HL-60/S4 treated with phorbol 12-myristate 13-acetate at 8.2 ng/mL for 4 days and 3 days (cell line): ENCODE measurements around the gene C1orf21.

Experiments used
- in situ Hi-C: fragments of 300-500 bp; cut with MboI; formaldehyde crosslinking; loops from 2 replicates; pipeline ENCODE4 v1.15.0; 2022; ENCODE audit warnings: low sequenced_read_pairs

Gene C1orf21

DNA sequence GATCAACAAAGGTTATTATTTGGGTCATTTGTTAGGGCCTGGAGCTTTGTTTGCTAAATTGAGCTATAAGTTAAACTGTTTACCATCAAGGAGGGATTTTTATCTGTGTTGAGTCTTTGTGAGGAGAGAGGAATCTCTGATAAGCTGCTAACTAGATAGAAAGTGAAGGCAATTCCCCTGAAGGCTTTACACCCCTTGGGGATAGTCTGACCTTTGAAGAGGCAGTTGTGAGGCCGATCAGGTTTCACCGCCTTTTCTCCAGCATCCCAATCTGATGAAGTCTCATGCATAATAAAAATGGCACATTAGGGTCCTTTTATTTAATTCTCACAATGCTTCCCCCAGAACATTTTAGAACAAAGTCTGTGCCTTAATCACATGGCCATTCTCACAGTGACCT lies 21.8 kb downstream of the C1orf21 start:
- in situ Hi-C loops = no loop called here

DNA sequence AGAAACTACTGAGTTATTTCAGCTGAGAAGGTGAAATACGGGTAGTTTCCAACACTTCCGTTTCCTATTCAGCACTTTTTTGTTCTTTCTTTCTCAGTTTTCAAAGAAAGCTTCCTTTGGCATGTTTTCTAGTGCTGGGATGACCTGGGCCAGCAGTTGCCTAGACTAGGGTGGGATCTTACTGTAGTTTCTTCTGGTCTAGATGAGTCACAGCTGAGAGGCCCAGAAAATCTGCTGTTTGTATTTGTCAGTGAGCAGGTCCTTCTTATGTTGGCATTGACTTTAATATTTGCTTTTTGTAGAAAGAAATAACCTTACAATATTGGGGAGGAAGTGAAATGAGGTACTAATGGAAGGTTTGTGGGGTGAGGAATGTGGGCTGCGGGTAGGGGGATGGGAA lies 22.2 kb downstream of the C1orf21 start:
- in situ Hi-C loops = no loop called here

DNA sequence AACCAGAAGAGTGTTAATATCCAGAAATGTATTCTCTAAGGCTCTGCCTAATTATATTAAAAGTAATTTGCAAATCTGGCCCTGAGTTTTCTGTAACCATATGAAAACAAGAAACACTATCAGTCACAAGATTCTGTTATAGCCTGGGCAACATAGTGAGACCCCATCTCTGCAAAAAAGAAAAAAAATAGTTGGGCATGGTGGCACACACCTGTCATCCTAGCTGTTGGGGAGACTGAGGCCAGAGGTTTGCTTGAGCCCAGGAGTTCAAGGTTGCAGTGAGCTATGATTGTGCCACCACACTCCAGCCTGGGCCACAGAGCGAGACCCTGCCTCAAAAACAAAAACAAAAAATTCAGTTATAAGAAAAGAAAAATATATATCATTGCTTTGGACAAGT lies 25.6 kb downstream of the C1orf21 start:
- in situ Hi-C loops = no loop called here

DNA sequence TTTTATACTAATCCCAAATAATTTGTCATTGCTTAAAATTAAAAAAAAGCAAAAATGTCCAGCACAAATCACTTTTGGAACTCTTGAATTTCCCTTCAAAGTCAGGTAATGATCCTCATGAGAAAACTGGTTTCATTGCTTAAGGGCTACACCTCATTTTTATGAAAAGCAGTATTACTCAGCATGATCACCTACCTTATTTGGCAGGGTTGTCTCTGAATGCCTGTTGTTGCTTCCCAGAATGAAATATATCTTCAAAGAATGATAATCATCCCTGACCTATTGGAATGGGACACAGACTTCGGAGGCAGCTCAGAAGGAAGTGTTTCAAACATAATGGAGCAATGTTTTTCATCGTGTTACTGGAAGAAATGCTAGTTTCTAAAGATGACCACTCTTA lies 29.7 kb downstream of the C1orf21 start:
- in situ Hi-C loops = no loop called here

DNA sequence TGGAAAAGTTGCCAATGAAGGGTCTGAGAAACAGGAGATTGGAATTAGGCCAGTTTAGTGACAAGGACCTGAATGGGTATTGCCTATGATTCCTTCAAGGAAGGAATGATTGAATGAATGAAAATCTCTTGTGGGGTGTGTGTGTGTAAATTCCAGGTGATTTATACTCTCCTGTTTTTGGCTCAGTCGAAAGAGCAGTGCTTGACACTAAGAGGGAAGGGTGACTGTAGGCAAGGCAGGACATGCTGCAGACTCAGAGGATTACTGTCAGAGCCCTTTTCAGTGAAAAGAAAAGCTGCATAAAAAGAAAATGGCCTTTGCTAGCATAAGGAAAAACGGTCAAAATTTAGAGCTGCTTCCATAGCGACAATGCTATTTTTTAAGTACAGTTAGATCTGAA lies 30.1 kb downstream of the C1orf21 start:
- in situ Hi-C loops = no loop called here

DNA sequence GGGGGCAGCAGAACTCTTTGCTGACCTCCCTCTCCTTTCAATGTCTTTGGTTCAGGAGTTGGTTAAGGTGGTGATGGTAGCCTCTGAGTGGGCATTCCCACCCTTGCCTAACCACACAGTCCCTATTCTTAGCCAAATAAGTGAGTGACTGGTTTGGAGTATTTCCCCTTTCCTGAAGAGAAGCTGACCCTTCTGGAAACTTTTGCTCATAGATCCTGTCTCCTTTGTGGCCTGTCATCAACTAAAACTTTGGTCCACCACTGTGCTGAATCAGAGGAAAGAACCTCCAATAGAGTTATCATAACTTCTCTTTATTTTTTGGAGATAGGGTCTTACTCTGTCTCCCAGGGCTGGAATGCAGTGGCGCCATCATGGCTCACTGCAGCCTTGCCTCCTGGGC lies 31.1 kb downstream of the C1orf21 start:
- in situ Hi-C loops = no loop called here

DNA sequence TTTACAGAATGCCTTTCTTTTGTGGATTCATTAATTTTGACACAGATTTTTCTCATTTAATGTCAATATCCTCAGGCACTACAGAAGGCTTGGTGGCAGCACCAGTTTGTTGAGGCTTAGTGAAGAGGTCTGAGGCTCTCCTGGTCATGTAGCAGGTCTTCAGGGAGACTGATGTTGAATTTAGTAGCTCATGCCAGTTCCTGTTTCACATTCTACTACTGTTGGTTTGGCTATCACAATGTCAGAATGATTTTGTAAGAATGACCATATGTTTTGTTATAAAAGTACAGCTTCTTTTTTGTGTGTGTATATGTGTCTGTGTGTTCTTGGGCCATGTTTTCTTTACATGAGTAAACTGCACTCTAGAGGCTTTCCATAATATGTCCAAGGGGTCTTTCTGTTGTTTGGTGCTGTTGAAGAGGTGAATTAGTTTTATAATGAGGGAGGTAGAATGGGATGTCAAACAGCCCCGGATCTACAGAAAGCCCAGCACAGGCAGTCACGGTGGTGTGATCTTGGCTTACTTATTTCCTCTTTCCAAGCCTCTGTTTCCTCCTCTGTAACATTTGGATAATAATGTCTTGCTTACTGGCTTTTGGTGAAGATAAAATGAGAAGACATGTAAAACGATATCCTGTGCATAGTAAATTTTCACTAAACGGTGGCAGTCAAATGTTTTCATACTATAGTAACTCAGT lies 32.0 kb downstream of the C1orf21 start:
- in situ Hi-C loops = no loop called here

DNA sequence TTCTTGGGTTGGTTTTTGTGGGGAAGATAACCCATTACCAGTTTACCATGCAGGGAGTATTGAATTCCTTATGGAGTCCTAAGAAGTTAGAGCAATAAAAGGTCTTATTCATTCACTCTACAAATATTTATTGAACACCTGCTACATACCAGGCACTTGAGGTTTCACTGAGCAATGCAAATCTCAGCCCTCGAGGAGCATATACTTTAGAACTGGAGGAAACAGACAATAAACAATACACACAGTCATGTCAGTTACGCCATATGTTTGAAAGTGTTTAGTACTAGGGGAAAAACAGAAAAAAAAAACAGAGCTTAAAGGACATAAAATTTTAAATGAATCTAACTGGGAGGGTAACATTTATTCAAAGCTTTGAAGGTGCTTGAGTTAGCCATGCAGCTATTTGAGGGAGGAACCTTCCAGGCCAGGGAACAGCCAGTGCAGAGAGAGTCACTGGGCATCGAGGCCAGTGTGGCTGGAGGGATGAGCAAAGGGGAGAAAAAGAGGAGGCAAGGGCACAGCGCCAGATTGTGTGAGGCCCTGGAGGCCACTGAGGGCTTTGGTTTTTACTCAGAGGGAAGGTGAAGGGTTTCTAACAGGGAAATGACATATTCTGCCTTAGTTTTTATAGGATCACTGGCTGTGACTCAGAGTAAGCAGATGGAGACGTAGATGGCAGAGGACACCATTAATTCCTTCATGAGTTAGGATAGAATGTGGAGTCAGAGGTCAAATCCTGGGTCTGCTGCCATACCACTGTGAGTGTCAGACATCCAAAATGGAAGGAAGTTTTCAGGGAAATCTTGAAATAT lies 32.7 kb downstream of the C1orf21 start:
- in situ Hi-C loops = no loop called here

DNA sequence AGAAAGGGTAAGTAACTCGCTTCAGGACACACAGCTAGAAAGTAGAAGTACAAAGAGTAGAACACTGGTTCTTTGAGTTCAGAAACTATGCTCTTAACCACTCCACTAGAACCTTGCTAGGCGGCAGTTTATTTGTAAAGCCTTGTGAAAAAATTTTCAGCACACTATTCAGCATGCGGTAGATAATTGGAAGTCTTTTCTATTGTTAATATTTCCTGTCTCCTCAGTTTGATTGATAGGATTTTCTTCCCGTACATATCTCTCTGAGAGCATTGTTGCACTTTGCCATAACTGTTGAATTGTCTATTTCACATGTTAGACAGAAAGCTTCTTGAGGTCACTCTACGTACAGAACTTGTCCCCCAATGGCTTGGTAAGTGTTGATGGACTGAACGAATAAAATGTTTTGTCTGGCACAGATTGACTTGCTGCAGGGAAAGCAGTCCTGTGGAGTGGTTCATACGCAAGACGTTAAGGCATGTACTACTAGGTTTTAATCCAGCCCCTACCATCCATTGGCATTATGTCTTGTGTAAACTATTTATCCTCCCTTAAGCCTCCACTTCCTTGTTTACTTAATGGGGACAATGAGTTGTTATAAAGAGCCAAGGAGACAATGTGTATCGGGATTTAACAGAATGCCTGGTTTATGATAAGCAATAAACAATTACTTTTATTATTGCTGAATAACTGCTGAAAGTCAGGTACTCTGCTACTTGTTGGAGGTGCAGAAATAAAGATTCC lies 35.8 kb downstream of the C1orf21 start:
- in situ Hi-C loops = no loop called here

DNA sequence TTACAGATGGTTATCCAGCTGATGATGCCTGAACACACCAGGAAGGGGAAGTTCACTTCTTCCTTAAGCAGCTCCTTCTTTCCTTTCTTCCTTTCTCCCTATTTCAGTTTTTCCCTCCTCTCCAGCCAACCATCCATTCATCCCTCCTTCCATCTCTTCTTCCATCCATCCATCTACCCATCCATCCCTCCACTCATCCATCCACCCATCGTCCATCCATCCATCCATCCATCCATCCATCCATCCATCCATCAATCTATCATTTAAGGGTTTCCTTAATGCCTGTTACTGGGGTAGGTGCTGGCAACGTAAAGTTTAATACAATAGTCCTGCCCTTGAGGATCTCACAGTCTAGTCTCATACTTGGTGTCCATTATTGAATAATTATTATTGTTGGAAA lies 36.8 kb downstream of the C1orf21 start:
- in situ Hi-C loops = no loop called here

DNA sequence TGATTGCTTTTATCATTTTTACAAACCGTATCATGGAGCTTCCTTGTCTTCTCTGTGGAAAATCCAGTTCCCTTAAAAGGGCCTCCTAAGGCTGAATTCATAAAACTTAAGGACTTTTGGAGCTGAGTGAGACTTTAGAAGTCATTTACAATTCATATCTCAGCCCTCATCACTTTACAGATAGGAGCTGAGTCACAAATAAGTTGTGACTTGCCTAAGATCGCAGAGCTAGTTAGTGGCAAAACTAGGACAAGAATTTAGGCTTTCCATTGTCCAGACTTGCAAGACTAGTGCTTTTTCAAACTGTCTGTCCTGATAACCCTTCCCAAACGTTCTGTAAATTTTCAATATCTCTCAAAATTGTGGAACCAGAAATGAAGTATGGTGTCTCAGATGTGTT lies 37.3 kb downstream of the C1orf21 start:
- in situ Hi-C loops = no loop called here

DNA sequence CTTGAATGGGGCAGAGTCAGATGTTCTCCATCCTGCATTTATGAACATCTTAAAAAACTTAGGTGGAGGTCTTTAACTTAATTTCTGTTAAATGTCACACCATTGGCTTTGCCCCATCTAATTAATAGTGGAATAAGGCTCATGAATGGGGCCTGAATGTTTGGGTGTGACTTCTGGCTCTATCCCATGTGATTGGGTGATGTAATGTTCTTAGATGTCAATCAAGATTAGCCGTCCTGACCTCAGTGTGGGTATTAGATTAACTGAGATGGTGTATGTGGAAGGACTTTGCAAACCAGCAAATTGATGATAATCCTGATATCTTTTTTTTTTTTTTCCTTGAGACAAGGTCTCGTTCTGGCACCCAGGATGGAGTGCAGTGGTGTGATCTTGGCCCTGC lies 38.1 kb downstream of the C1orf21 start:
- in situ Hi-C loops = no loop called here

DNA sequence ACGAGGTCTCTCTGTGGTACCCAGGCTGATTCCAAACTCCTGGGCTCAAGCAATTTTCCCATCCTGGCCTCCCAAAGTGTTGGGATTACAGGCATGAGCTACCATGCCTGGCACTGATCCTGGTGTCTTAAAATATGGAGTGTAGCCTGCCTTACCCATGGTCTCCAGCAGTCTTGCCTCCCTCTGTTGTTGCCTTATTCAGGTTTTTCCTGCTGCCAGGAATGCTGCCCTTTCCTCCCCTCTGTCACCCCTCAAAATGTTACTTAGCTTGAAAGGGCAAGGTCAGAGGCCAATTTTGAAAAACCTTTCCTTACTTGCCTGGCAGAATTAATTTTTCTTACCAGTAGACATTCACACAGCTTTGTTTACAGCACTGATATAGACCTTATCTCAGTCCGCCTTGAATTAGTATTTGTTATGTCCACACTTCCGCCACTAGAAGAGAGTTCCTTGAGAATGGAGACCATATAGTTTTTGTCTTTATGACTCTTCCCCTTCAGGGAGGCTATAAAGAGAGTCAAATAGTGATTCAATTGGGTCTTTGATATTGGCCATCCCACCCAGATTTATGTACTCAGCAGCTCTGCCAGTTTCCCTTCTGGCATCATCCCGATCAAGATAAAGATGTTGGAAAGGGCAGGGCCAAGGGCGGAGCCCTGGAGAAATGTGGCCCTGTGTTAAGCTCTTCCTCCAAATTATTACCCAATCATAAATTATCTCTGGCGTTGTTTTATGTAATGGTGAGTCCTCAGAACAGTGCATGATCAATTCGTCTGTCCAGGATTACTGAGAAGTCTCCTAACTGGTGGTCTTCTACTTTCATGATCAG lies 38.8 kb downstream of the C1orf21 start:
- in situ Hi-C loops = no loop called here

DNA sequence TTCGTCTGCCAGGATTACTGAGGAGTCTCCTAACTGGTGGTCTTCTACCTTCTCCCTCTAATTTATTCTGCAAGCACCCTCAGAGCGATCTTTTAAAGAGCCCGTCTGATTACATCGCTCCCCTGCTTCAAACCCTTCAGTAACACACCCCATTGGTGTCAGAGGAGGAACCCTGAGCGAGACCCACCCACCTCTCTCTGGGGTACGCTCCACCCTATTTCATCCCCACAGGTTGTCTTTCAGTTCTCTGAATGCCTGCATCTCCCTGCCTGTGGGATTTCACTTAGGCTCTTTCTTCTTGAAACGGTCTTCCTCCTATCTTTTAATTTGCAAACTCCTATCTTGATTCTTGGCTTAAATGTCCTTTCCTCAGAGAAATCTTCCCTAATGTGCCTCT lies 39.4 kb downstream of the C1orf21 start:
- in situ Hi-C loops = no loop called here

DNA sequence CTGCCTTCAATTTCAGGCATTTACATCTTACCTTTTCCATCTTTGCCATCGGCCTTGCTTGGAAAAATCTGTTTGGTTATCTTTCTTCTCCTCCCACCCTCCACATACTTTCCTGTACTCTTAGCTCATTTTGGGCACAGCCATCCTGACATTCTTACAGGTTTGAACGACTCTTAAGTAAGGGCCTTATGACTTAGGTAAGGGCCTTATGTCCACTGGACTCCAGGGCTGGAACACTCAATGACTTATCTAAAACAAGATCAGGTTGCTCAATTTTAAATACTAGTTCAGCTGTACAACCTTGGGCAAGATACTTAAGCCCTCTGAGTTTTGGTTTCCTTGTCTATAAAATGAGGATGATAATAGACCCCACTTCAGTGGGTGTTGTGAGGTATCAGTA lies 40.9 kb downstream of the C1orf21 start:
- in situ Hi-C loops = no loop called here

DNA sequence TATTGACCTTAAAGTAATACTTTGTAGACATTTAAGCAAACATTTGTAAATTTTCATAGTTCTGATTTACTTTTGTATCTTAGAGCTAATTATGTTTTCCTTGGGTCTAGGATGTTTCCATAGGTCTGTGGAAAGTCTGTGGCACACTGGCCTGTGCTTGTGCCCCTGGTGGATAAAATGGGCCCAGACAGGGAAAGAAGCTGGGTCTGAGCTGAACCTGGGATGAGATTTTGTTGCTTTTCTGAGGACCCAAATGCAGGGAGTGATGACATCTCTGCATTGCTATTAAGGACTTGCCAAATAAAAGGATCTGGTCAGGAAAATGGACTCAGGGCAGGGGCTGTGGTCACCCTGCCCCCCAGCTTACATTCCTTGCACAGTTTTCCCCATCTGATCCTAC lies 41.8 kb downstream of the C1orf21 start:
- in situ Hi-C loops = no loop called here

DNA sequence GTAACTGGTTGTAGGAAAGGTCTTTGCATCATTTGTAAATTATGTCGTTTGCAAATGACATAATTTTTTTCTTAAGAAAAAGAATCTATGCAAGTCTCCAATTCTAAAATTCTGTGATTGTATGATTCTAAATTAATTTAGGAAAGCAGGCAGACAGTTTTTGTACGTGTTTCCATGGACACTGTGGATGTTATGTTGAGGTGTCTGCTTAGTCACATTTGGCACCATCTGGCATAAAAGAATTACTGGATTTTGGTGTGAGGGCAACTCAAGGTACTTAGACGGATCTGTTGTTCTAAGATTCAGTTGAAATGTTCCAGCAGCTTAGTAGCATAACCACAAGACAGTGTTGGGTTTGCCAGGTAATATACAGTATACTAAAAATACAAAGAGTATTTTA lies 42.5 kb downstream of the C1orf21 start:
- in situ Hi-C loops = no loop called here

DNA sequence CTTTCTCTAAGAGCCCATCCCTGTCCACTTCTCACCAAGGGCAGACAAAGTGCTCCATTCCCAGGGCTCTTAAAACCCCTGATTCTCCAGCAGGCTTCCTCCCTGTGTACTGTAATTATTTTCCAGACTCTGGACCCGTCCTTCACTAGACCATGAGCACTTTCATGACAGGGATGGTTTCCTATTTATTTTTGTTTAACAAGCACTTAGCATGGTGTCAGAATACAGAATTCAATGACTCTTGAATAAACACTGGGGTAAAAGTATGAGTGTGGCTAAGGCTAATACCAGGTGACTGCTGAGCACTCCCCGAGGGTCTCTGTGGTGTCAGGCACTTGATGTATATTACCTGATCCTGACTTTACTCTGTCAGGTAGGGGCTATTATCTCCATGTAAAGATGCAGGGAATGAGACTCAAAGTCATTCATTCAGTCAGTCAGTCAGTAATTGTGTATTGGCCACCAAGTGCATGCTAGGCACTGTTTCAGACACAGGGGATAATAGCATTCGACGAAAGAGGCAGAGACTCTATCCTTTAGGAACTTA lies 47.2 kb downstream of the C1orf21 start:
- in situ Hi-C loops = no loop called here

DNA sequence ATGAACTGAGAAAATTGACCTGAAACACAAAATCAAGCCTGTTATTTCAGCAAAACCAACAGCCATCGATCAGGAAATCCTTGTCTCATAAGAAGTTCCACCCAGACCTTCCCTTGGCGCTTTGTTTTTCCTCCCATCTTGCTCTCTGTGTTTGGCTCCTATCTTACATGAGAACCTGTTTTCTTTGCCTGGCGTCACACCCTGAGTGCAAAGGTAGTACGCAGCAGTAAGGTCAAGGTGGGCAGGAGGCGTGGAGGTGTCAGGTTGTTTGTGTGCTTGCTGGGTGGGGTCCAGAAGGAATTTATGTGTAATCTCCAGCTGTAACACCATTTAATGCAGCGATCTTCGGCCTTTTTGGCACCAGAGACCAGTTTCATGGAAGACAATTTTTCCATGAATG lies 50.5 kb downstream of the C1orf21 start:
- in situ Hi-C loops = no loop called here

DNA sequence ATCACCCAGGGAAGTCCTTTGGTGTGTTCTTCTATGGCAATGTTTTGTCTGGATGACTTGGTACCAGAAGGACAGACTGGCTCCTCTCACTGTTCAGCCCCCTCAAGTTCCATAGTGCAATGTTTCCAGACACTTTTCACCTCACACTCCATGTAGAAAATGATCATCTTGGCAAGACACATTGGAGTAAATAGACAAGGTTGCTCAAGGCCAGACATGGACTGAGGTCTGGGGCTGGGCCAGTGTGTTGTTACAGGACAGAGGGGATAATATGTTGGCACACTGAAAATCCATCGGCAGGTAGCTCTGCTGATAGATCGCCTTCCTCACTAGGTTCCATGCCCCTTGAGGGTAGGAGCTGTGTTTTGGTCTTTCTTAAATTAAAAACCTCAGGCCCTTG lies 51.5 kb downstream of the C1orf21 start:
- in situ Hi-C loops = no loop called here

DNA sequence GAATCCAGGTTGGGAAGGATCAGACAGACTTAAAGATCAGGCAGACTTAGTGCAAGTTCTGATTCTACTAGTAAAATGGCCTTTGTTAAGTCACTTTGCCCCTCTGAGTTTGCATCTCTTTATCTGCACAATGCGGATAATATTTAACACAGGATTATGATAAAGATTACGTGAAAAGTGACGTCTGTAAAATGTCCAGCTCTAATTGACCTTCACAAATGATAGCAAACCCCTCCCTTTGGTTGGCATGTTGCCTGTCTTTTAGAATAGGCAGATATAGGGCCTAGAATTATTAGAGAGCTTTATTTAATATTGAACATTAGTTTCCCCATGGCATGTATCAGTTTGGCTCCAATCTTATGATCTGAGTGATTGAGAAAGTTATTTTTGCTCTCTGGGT lies 55.4 kb downstream of the C1orf21 start:
- in situ Hi-C loops = no loop called here
